Heart right ventricle (tissue), 16 donors: ENCODE results near the gene RFFL. TPM values are rescaled to one million over a fixed set of nuclear protein-coding genes. Genes with fewer than 3 reads are reported as not detected.

Experiments
- ATAC-seq, 8 donors: fragments of 200-7000 bp; cut with Tn5 transposase; one replicate each; pipeline ENCODE4 v1.9.1; 2020; ENCODE audit warnings: mild to moderate bottlenecking in 8 of 8, moderate library complexity in 8 of 8, moderate number of reproducible peaks in 1 of 8
- DNase-seq, 2 donors: peaks; one replicate each; pipeline ENCODE4 v3.0.0-alpha.2; 2020
- H3K27ac ChIP-seq, 10 donors: fragments of 200-600 bp; sonication (generic) in 2 of 10; one replicate each; pipeline versions ENCODE4 v1.5.0 to v1.8.0; 2020 to 2022; ENCODE audit warnings: mild to moderate bottlenecking in 3 of 10
- H3K27me3 ChIP-seq, 7 donors: fragments of 200-600 bp; one replicate each; pipeline ENCODE4 v1.8.0; 2021 to 2022; ENCODE audit warnings: mild to moderate bottlenecking in 2 of 7
- H3K36me3 ChIP-seq, 9 donors: fragments of 200-600 bp; sonication (generic) in 1 of 9; one replicate each; pipeline versions ENCODE4 v1.5.0 to v1.8.0; 2020 to 2022; ENCODE audit warnings: mild to moderate bottlenecking in 2 of 9
- H3K4me1 ChIP-seq, 9 donors: fragments of 200-600 bp; sonication (generic) in 1 of 9; one replicate each; pipeline versions ENCODE4 v1.5.0 to v1.8.0; 2020 to 2022; ENCODE audit warnings: mild to moderate bottlenecking in 4 of 9
- H3K4me3 ChIP-seq, 10 donors: fragments of 200-600 bp; sonication (generic) in 2 of 10; one replicate each; pipeline versions ENCODE4 v1.5.0 to v1.8.0; 2020 to 2022; ENCODE audit warnings: mild to moderate bottlenecking in 7 of 10, moderate library complexity in 2 of 10
- H3K9me3 ChIP-seq, 11 donors: fragments of 200-600 bp in 10 of 11; sonication (generic) in 2 of 11; one replicate each; pipeline versions ENCODE4 v1.5.0 to v1.8.0; 2013 to 2022; ENCODE audit warnings: mild to moderate bottlenecking in 2 of 11, control low read depth in 1 of 11, moderate library complexity in 1 of 11
- CTCF ChIP-seq, 9 donors: fragments of 200-600 bp; sonication (generic) in 2 of 9; IDR thresholded peaks; one replicate each; pipeline versions ENCODE4 v1.5.0 to v1.8.0; 2021 to 2022; ENCODE audit warnings: antibody characterized with exemption in 9 of 9, mild to moderate bottlenecking in 5 of 9, moderate library complexity in 1 of 9
- WGBS, 2 donors: extraction: QIAGEN DNeasy Blood & Tissue Kit; methylation state at CpG; one replicate each; pipeline ENCODE4 v1.1.7; 2013; ENCODE audit warnings: inconsistent platforms in 1 of 2; 5-methylcytosine and 5-hydroxymethylcytosine counted together
- intact Hi-C, 10 donors: fragments of 100-400 bp; cut with DNase I; formaldehyde crosslinking; loops; one replicate each; pipeline versions ENCODE4 v1.11.1 to v1.14.2; 2022
- polyA plus RNA-seq, 2 donors: library from polyadenylated mRNA; stranded (reverse); fragments of 200-250 nt; gene quantifications; one replicate each; pipeline ENCODE4 v1.2.3, GENCODE V29; 2013
- total RNA-seq, 10 donors: library from RNA; stranded (reverse); fragmentation: NEBNext Ultra II Directional in 3 of 10; extraction: Animal tissue kit (Norgen Biotek cat#: 25700) in 3 of 10; gene quantifications; one replicate each; pipeline versions ENCODE4 v1.2.1 to v1.2.4, GENCODE V29; 2021 to 2023
- donor health status: Arrhythmogenic right ventricular cardiomyopathy.
- donor health status: ischemic (EF 13 %, LVEDD 7.1; RV severe dilation, severe dysfunction).
- donor health status: healthy with polysubstance abuse.
- donor health status: DM: no; HTN: yes; CAD: no.
- donor health status: DM: no; HTN: no; CAD: no.
- donor health status: ischemic (EF 25% LVEDD 6.9; RV normal size, moderate dysfunction).
- donor health status: ischemic (EF 25% LVEDD 5.7; RV mildly dilated, moderate dysfunction).
- donor health status: healthy.
- donor health status: DM: yes; HTN: yes; CAD: no.
- donor health status: Ischemic cardiomyopathy.
- donor health status: ischemic (EF 35%, LVEDD 5.7; RV mildly dilated, moderate dysfunction).
- donor health status: nonischemic (EF 11% LVEDD 7.7; RV severe dilation, severe dysfunction).
- donor health status: DM: yes; HTN: yes; CAD: no.
- donor health status: PGD.
- donor health status: ischemic (EF 29% LVEDD 5.4; RV normal size, mild dysfunction).
- donor health status: nonischemic (EF 23%, LVEDD 6.1; RV moderate dilation, normal function).

Gene RFFL
- total and polyA plus RNA-seq, 12 donors = 2.3 to 19.3 (median 13.5) TPM

- Histone ChIP-seq H3K4me1 (peaks cover 0 to 53% (median 28%) of the 10 kb centered on the region in 9 donors), H3K36me3 (no peaks in the 10 kb centered on the region), H3K9me3 (no peaks in the 10 kb centered on the region), H3K27ac (peak overlapping the region in 6 of 10 donors; percentile 13 to 88 (median 46)), H3K27me3 (no peaks in the 10 kb centered on the region), H3K4me3 (no peak overlapping the region)
- DNase-seq = no peak
- TF ChIP-seq CTCF (IDR thresholded peaks at IDR 0.05) = no peak
- no peak for ATAC-seq
- intact Hi-C loops = no loop called here
Measured at GRCh38 chr17:35052241-35052610, 11.3 kb downstream of the RFFL start.

GRCh38 chr17:35051579-35052240 lies 11.8 kb downstream of the RFFL start:
- H3K9me3 ChIP-seq = no peaks in the 10 kb centered on the region
- WGBS, 2 donors = 37 to 57% methylated on average over 6 of the region's 6 CpGs
- H3K27ac ChIP-seq = peak overlapping the region in 9 of 10 donors; percentile 4 to 88 (median 54)
- H3K36me3 ChIP-seq = no peaks in the 10 kb centered on the region
- intact Hi-C loops = no loop called here
- H3K27me3 ChIP-seq = no peaks in the 10 kb centered on the region
- DNase-seq (no peak), ATAC-seq (peak in 4 of 8 donors; percentile 33 to 48 (median 42))
- TF ChIP-seq CTCF (IDR thresholded peaks at IDR 0.05) = no peak
- H3K4me3 ChIP-seq = peak overlapping the region in 3 of 10 donors; percentile 7 to 29 (median 21)
- peaks cover 0 to 58% (median 28%) of the 10 kb centered on the region in 9 donors for H3K4me1 ChIP-seq

- Histone ChIP-seq H3K4me3 (peak overlapping the region in 3 of 10 donors; percentile 7 to 29 (median 21)), H3K4me1 (peaks cover 0 to 63% (median 28%) of the 10 kb centered on the region in 9 donors), H3K36me3 (no peaks in the 10 kb centered on the region), H3K9me3 (no peaks in the 10 kb centered on the region), H3K27me3 (no peaks in the 10 kb centered on the region), H3K27ac (peak overlapping the region in 8 of 10 donors; percentile 4 to 88 (median 58))
- peak in 5 of 8 donors; percentile 48 to 62 (median 58) for ATAC-seq
- intact Hi-C loops = no loop called here
- TF ChIP-seq CTCF (IDR thresholded peaks at IDR 0.05) = no peak
- WGBS, 2 donors = 27 to 33% methylated on average over 2 of the region's 2 CpGs
- no peak for DNase-seq
Measured at GRCh38 chr17:35051183-35051578, 12.3 kb downstream of the RFFL start.

- DNase-seq = no peak
- no peak for TF ChIP-seq CTCF (IDR thresholded peaks at IDR 0.05)
- no peaks in the 10 kb centered on the region for H3K9me3 ChIP-seq
- WGBS, 2 donors = 96 to 97% methylated on average over 2 of the region's 2 CpGs
- no peak for ATAC-seq
- intact Hi-C loops = no loop called here
- peaks cover 0 to 71% (median 28%) of the 10 kb centered on the region in 9 donors for H3K4me1 ChIP-seq
- H3K27me3 ChIP-seq = no peaks in the 10 kb centered on the region
- H3K36me3 ChIP-seq = no peaks in the 10 kb centered on the region
- peak overlapping the region in 2 of 10 donors; percentile 63 to 88 for H3K27ac ChIP-seq
- H3K4me3 ChIP-seq = no peak overlapping the region
Measured at GRCh38 chr17:35050170-35050569, 13.3 kb downstream of the RFFL start.
